Measurements from ENCODE around the gene HTT.

GRCh38 chr4:3128058-3128457 is 53.6 kb downstream of the HTT start:
- TF ChIP-seq POLR2A (IDR thresholded peaks at IDR 0.05; ENCODE audit: low read length) (no peak), GATA1 (IDR thresholded peaks at IDR 0.05; ENCODE audit: low read depth, low read length) (no peak)
